Iris pigment epithelial cell (primary cell): ENCODE data around the gene PIP5K1B.

Experiments used
- DNase-seq: peaks from one replicate; pipeline ENCODE4 v3.0.0-alpha.2; 2011; ENCODE audit warnings: low read depth

PIP5K1B gene

DNA sequence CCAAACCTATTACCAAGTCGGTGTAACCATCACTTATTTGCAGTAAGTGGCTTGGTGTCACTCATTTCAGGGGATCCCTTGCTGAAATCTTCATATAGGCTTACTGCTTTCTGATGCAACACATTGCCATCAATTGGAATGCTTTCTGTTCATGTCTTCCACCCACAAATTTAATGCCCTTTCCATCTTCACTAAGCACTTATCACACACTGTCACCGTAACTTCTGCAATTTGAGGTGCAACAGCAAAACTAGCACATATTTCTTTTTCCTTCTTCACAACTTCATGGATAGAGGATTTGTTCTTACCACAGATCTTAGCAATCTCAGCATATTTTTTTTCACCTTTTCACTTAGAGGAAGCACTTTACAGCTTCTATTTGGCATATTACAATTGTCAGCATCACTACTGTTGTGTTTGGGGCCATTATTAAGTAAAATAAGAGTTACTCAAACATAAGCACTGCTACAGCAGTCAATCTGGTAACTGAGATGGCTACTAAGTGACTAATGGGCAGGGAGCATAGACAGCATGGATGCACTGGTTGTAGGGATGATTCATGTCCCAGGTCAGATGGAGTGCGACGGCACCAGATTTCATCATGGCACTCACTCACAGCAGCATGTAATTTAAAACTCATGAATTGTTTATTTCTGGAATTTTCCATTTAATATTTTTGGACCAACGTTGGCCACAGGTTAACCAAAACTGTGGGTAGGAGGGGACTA, 70.1 kb downstream of the PIP5K1B start:
- DNase-seq, result peak; percentile 65

DNA sequence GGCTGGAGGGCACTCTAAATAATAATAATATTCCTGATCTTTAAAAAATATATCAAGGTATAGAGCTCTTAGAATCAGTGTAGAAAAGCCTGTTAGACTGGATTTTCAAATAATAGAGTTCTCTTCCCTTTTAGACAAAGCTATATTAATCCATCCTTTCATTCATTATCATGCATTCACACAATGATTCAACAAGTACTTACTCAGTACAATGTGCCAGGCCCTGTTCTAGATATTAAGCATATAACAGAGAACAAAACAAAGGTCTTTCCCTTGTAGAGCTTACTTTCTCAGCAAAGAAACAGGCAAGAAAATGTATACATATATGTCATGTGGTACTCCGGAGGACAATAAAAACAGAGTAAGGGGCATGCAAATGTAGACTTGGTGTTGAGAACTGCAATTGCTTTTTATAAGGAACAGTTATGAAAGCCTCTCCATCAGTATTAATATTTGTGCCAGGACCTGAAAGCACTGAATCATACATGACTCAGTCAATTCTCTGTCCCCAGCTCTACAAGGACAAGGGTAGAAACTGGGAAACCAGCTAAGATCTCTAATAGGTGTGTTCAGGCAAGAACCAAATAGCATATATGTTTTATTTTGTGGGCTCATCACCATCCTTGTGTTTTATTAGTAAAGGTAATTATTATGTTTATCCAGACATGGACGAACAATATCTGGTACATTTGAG, 72.2 kb downstream of the PIP5K1B start:
- no peak for DNase-seq

DNA sequence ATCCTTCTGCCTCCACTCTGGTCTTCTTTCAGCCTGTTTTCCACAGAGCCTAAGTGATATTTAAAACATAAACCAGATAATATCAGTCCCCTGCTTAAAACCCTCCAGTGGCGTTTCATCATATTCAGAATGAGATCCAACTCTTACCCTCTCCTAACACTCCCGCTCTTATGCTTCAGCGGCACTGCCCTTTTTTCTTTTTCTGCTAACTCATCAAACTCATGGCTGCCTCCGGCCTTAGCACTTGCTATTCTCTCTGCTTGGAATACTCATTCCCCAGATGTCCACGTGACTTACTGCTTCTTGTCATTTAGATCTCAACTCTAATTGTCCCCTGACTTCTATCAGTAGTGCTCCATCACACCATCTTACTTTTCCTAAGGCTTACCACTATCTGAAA, 73.6 kb downstream of the PIP5K1B start:
- DNase-seq, result no peak

DNA sequence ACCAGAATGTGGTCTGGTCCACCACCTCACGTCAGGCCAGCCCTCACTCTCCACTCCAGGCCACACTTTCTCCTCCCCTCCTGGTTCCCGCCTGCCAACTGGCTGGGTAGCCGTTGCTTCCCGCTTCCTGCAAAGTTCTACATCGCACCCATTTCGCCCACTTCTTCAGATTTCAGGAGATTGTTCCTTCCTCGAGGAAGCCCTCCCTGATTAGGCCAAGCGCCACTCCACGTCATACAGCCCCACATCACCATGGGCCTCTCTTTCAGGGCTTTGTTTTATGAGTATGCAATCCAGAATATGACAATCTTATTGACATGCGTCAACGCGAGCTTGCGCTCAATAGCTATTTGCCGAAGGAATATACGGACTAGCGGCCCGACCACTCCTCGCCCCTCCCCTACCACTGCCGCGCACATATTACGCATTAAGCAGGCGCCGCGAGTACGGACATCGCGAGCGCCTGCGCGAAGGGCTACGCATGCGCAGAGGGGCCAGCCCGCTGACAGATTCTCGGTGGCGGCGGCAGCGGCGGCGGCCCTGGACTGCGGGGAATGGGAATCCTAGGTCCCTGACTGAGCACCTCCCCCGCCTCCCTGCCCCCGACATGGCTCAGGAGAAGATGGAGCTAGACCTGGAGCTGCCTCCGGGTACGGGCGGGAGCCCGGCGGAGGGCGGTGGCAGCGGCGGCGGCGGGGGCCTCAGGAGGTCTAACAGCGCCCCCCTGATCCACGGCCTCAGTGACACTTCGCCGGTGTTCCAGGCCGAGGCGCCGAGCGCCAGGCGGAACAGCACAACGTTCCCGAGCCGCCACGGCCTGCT, 74.7 kb downstream of the PIP5K1B start:
- DNase-seq, result peak; percentile 94

DNA sequence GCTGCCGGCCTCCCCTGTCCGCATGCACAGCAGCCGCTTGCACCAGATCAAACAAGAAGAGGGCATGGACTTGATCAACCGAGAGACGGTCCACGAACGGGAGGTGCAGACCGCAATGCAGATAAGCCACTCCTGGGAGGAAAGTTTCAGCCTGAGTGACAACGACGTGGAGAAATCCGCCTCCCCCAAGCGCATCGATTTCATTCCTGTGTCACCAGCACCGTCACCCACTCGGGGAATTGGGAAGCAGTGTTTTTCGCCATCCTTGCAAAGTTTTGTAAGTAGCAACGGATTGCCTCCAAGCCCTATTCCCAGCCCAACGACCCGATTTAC, 75.3 kb downstream of the PIP5K1B start:
- no peak for DNase-seq

DNA sequence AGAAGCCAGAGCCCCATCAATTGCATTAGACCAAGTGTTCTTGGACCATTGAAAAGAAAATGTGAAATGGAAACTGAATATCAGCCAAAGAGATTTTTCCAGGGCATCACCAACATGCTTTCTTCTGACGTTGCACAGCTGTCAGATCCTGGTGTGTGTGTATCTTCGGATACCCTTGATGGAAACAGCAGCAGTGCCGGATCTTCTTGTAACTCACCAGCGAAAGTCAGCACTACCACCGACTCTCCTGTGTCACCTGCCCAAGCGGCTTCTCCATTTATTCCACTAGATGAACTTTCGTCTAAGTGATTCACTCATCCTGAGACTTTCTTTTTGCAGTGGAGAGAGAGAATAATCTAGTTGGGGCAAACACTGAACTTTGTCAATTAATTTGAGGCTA, 75.7 kb downstream of the PIP5K1B start:
- DNase-seq, result peak; percentile 6

DNA sequence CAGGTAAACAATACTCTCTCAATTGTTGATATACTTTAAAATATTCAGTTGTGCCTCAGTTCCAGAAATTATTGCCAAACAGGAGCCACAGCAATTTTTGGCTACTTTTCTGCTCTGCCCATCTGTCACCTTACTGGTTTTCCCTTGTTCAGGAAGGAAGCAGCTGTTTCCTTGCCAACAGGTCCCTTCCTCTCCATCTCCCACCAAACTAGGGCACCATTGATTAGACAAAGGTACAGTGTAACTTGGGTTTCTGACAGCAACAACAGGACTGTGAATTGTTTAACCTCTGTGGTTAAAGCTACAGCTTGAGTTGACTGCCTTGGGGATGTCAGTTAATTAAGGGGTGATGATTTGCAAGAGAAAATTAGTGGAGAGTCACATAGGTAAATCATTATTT, 76.9 kb downstream of the PIP5K1B start:
- DNase-seq, result no peak

DNA sequence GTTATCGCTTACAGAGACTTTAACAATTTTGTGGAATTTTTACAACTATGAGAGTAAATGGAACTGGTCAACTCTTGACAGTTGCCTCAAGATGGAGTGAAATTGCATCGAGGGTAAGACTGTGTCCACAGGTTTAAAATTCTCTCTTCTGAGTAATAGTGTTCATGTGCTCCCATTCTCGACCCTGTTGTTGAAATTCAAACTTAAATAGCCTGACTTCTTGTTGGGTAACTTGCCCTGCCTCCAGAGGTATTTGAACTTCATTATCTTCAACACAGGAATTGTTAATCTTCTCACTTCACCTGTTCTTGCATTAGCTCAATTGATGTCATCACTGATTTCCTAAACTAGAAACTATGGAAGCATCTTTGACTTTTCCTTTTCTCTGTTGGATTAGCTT, 77.5 kb downstream of the PIP5K1B start:
- DNase-seq, result no peak

DNA sequence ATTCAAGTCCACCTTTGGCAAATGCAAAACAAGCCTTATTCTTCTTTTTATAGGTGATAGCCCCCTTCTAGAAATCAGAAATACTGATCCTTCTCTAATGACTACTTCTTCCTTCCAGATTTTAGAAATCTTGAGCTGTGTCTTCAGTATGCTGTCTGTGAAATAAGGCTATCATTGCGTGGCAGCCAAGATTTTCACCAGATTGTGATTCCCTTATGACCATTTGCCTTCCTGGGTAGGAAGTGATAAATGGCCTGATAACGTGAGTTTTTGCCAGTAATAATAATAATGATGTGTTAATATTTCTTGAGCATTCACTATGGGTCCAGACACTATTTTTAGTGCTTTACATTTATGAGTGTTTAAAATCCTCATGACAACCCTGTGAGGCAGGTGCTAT, 80.9 kb downstream of the PIP5K1B start:
- DNase-seq, result no peak

DNA sequence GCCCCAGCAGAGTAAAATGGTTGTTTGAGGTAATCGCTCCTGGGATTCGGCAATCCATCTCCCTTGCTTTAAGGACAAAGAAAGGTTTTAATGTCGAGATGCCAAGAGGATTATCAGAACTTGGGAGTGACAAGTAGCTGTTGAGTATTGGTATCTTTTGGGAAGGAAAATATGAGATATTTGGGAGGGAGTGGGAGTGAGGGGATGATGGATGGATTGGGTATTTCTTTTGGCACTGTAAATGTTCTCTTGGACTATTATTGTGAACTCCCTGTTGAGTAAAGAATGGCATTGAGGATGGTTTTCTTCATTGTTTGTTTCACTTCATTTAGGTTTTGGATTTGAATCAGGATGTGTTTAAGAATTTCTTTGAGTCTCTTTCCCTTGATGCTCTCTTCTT, 86.1 kb downstream of the PIP5K1B start:
- no peak for DNase-seq

DNA sequence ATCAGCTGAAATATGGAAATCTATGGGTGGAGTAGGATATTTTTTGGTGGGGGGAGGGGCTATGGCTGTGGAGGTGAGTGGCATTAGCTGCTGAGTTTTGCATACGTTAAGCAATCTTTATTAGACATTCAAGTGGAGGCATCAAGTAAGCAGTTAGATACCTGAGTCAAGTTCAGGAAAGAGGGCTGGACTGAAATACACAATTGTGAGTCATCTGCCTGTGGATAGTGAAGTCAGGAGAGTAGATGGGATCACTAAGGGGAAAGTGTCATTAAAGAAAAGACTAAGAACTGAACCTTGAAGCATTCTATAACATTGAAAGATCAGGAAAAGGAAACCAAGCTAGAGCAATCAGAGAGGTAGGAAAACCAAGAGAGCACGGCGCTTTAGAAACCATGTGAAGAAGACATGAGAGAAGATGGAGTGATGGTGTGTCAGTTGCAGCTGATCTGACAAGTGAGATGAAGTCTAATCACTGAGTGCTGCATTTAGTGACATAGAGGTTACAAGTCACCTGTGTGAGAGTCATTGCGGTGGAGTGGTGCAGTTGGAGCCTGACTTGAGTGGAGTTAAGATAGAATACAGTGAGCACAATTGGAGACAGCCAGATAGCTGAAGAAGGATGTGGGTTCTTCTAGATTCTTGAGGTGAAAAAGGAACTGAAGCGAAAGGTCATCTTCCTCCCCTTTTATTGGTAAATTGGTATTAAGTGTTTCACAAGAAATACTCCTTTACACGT, 88.7 kb downstream of the PIP5K1B start:
- DNase-seq, result no peak

DNA sequence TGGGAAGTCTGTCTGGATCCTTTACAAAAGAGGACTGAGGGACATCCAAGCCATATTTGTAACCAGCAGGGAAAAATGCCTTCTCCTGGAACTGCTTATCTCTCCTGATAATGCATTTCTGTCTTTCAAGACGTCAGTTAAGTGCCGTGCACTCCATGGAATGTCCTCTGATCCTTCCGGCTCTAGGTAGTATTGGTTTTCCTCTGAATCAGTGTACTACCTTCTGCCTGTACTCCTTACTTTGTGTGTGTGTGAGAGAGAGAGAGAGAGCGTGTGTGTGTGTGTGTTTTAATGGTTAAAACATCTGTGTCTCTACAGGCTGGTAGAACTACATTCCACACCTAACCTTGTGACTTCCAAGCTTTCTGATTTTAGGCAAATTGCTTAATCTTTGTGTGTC, 89.9 kb downstream of the PIP5K1B start:
- DNase-seq, result no peak

DNA sequence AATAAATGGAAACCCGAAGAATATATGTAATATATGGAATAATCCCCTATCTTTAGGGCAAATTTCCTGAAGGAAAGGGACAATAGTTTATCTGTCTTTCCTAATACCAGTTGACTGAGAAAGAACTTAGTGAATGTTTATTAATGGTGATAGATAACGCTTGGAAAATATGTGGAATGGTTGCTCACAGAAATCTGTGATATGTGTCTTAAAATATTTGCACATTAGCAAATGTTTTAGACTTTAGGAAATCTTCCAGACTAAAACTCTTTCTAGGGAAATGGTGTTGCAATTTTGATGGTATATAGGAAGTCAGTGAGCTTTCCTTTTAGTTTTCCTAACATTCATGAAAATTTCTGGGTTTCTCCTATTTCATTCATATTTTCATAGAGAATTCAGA, 90.4 kb downstream of the PIP5K1B start:
- no peak for DNase-seq

DNA sequence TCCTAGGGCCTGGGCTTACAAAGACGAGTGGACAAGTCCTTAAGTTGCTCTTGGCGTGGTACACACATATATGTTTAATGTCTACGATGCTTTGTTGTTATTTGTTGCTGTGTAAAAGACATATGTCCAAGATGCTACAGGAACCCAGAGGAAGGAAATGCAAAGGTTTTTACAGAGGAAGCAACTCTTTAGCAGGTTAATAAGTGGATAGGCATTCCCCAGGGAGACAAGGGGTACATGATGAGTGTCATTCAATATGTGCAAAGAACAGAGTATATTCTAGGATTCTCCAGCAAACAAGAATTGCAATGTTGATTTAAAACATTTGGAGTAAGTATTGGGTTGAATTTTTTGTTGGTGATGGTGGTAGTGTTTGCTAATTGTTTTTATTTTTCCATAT, 92.1 kb downstream of the PIP5K1B start:
- DNase-seq, result no peak

DNA sequence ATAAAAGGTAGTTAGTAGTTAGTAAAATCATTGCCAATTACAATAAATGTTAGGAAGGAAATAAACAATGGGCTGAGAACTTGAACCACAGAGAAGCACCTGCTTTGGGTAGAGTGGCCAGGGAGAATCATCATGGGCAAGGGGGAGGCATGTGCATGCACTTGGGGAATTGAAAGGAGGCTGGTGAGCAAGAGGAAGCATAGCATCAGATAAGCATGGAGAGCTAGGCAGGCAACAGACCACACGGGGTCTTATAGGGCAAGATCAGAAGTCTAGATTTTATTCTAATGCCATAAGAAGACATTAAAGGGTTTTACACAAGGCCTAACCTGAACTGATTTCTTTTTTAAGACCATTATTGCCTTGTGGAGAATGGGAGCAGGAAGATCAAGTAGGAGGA, 93.4 kb downstream of the PIP5K1B start:
- no peak for DNase-seq

DNA sequence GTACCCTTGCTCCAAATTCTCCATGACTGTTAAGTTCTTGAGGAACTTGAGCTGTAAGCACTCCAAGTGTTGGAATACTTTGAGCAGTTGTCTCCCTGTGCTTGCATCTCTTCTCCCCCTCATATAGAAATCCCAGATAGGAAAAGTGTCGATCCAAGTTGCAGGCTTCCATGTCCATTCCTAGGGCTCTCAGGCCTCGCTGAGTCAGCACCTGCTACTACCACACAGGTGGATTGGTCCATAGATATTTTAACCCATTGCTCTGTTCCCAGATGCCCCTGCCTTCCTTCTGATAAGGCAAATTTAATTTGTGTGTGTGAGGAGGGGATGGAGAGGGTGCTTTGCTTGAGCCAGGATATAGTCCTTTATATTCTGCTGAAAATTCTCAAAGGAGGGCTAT, 95.8 kb downstream of the PIP5K1B start:
- DNase-seq, result no peak

DNA sequence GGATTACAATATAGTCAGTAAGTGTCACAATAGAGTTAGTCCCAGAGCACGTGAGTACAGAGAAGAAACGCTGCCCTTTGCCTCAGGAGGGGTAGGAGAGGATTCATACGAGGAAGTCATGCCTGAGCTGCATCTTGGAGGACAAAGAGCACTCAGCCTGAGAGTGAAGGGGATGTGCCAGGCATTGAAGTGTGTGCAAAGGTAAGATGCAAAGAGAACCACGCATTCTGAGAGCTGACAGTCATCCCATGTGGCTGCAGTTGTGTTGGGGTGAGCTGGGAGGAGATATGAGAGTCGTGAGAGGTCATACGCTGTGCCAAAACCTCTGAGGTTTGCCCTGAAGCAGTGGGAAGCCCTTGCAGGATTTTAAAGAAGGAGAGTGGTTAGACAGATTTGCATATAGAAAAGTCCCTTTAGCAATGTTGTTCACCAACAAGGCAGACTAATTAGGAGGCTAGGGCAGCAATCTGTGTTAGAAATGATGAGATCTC, 97.5 kb downstream of the PIP5K1B start:
- no peak for DNase-seq

DNA sequence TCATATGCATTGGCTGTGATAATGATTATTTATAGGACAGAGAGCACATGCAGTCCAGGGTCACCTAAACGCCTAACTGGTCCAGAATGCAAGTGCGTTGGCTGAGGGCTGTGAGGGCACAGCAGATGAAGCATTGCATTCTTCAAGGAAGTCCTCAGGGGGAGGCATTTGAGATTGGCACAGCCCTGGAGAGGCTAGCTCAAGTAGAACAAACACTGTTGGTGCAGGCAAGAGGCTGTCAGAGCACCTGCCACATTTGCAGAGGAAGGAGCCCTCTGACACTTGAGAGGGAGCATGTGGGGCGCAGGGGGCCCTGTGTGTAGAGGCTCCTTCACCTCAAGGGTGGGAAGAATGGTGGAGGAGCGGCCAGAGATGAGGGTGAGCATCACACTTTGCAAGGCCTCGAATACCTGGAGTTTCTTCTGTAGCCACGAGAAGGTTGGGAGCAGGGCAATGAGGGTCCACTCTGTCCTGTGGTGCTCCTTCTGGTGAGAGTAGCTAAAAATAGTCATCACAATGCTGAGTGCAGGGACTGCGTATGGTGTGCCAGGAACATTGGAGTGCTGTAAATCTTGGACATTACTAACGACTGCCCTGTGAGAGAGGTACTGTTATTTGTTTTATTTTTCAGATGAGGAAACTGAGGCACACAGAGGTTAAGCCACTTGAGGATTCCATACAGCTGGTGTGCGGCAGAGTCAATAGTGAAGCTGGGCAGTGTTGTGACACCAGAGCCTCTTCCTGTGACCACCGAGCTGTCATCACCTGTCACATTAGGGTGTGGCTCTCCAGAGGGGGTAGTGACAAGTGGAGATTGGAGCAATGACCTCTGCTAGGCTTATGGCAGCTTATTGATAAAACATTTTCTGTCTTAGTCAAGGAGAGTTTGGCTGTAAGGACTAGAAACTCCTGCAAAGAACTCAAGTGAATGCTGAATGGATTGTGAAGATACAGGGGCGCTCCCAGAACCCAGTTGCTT, 100.2 kb downstream of the PIP5K1B start:
- no peak for DNase-seq

DNA sequence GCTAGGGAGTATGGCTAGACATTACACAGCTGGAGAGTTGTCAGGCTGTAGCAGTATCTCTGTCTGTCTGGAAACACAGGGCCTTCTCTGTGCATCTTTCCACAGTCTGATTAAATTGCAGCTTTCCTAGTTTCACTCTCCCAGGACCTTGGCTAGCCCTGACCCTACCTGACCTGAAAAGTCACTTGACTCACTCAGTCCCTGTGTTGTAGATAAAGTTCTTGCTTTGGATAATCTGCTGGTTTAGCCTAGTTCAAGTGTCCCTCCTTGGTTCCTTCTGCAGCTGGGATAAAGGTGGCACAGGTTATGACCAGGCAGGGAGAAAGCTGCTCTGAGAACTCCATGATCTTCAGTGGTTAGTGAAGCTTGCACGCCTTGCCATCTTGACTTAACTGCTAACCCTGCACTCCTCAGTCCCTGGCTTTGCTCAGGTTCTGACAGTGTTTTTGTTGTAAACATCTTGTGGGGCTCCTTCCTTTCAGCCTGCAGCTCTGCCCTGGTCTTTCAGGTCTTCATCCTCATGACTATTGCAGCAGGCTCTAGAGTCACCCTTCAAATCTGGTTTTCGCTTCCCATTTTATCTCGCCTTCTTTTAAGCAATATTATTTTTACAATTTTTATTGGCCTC, 101.0 kb downstream of the PIP5K1B start:
- no peak for DNase-seq

DNA sequence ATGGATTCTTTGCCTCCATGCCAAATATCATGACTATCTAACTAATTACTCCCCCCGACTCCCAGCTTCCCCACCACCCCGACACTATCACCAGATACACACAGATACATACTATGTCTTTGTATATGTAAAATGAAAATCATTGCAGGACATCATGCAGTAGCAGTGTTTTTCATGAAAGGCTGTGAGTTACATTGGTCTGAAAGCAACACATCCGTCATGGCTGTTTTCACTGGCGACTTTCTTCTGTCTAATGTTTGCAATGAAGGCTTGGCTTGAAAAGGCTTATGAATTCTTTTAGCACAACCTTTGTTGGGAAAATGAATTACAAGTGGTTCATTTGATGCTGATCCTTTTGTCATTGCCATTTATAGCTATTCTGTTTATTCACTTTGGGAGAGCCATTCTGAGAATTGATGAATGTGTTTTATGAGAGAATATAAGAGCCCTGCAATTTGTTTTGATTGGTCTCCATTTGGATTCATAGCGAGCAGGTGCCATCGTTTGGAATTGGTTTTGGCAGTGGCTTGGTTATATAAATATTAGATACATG, 103.4 kb downstream of the PIP5K1B start:
- no peak for DNase-seq
